Thoracic aorta (tissue), 2 donors: ENCODE data around the gene STX2. TPM values are rescaled to one million over a fixed set of nuclear protein-coding genes. Genes with fewer than 3 reads are reported as not detected.

Experiments used
- ATAC-seq: fragments of 150-250 bp; one replicate; pipeline ENCODE4 v1.8.0; 2017; ENCODE audit warnings: low read depth; ENCODE audit not compliant: insufficient number of reproducible peaks, low FRiP score
- DNase-seq: peaks from one replicate; pipeline ENCODE4 v3.0.0-alpha.2; 2020; ENCODE audit warnings: low spot score
- H3K27ac ChIP-seq, 2 donors: fragments of 200-600 bp; sonication (generic); 1 replicate in 1 of 2; 2 replicates in 1 of 2; pipeline ENCODE4 v1.5.1; 2016; ENCODE audit warnings: mild to moderate bottlenecking in 2 of 2, moderate library complexity in 2 of 2
- H3K27me3 ChIP-seq: fragments of 200-600 bp; sonication (generic); replicated peaks from 2 replicates; pipeline ENCODE4 v1.6.0; 2016; ENCODE audit warnings: mild to moderate bottlenecking; ENCODE audit not compliant: insufficient read depth
- H3K36me3 ChIP-seq: fragments of 200-600 bp; sonication (generic); one replicate; pipeline ENCODE4 v1.5.1; 2016
- H3K4me1 ChIP-seq, 2 donors: fragments of 200-600 bp; sonication (generic); 1 replicate in 1 of 2; 2 replicates in 1 of 2; pipeline versions ENCODE4 v1.5.1 to v1.6.0; 2016; ENCODE audit warnings: low read depth in 2 of 2, mild to moderate bottlenecking in 1 of 2; ENCODE audit not compliant: control insufficient read depth in 1 of 2
- H3K4me3 ChIP-seq: fragments of 200-600 bp; sonication (generic); 2 replicates; pipeline ENCODE4 v1.5.1; 2016; ENCODE audit warnings: mild to moderate bottlenecking
- H3K9me3 ChIP-seq: fragments of 200-600 bp; sonication (generic); 2 replicates; pipeline ENCODE4 v1.5.1; 2016
- CTCF ChIP-seq: fragments of 200-600 bp; sonication (generic); IDR thresholded peaks from one replicate; pipeline ENCODE4 v1.5.1; 2019; ENCODE audit warnings: antibody characterized with exemption
- total RNA-seq, 2 donors: library from RNA; depleted of rRNA; stranded (reverse); fragments of >200 nt; gene quantifications; one replicate each; pipeline versions ENCODE4 v1.1.0 to v1.2.3, GENCODE V29; 2016

The STX2 gene
- total RNA-seq, 2 donors from 2014 or later = 27.3 to 27.9 TPM

DNA sequence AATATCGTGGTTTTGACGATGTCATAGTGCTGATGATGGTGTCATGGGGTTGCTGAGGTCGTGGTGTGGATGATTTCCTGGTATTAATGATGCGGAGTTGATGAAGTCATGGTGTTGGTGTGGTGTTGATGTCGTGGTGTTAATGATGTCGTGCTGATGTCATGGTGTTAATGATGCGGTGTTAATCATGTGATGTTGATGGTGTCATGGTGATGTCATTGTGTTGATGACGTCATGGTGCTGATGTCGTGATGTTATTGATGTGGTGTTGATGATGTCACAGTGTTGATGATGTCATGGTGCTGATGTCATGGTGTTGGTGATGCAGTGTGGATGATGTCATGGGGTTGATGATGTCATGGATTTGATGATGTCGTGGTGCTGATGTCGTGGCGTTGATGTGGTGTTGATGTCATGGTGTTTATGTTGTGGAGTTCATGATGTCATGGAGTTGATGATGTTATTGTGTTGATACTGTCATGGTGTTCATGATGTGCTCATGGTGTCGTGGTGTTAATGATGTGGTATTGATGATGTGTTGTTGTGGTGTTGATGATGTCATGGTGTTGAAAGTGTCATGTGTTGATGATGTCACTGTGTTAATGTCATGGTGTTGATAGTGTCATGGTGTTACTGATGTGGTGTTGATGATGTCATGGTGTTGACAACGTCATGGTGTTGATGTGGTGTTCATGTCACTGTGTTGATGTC lies 74.4 kb downstream of the STX2 start:
- no peak for TF ChIP-seq CTCF
- no peak for ATAC-seq
- no peak overlapping the region for H3K4me3 ChIP-seq
- no peaks in the 10 kb centered on the region for H3K27me3 ChIP-seq
- H3K4me1 ChIP-seq = no peaks in the 10 kb centered on the region
- no peak overlapping the region for H3K27ac ChIP-seq
- H3K9me3 ChIP-seq = no peaks in the 10 kb centered on the region
- H3K36me3 ChIP-seq = no peaks in the 10 kb centered on the region
- DNase-seq = no peak

- Histone ChIP-seq H3K4me1 (no peaks in the 10 kb centered on the region), H3K27me3 (no peaks in the 10 kb centered on the region), H3K9me3 (no peaks in the 10 kb centered on the region), H3K36me3 (no peaks in the 10 kb centered on the region), H3K4me3 (no peak overlapping the region), H3K27ac (no peak overlapping the region)
- no peak for DNase-seq
- TF ChIP-seq CTCF = no peak
- ATAC-seq = no peak
Measured at GRCh38 chr12:130764073-130764472, 75.0 kb downstream of the STX2 start.

DNA sequence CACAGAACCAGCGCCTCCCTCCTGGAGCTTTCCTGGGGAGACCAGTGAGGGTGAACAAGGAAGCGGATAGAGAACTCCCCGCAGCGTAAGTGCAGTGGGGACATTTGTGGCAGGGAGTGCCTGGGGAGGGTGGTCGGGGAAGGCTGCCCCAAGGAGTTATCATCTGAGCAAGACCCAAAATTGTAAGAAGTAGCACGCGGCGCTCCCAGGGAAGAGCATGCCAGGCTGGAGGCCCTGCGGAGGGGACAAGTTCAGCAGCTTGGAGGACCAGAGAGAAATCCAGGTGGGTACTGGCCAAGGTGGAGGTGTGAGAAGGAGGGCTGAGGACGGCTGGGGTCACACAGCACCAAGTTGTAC lies 76.8 kb downstream of the STX2 start:
- no peak for DNase-seq
- no peak overlapping the region for H3K27ac ChIP-seq
- no peaks in the 10 kb centered on the region for H3K4me1 ChIP-seq
- no peak for TF ChIP-seq CTCF
- no peak overlapping the region for H3K4me3 ChIP-seq
- no peak for ATAC-seq
- H3K36me3 ChIP-seq = no peaks in the 10 kb centered on the region
- no peaks in the 10 kb centered on the region for H3K9me3 ChIP-seq
- H3K27me3 ChIP-seq = no peaks in the 10 kb centered on the region

GRCh38 chr12:130761537-130762318 lies 77.3 kb downstream of the STX2 start:
- H3K27ac ChIP-seq = no peak overlapping the region
- no peak overlapping the region for H3K4me3 ChIP-seq
- TF ChIP-seq CTCF = no peak
- no peaks in the 10 kb centered on the region for H3K27me3 ChIP-seq
- ATAC-seq (no peak), DNase-seq (no peak)
- no peaks in the 10 kb centered on the region for H3K9me3 ChIP-seq
- no peaks in the 10 kb centered on the region for H3K36me3 ChIP-seq
- no peaks in the 10 kb centered on the region for H3K4me1 ChIP-seq

GRCh38 chr12:130754234-130754901 lies 84.7 kb downstream of the STX2 start:
- no peak for DNase-seq
- no peaks in the 10 kb centered on the region for H3K4me1 ChIP-seq
- TF ChIP-seq CTCF = no peak
- no peak for ATAC-seq
- H3K9me3 ChIP-seq = no peaks in the 10 kb centered on the region
- H3K27ac ChIP-seq = no peak overlapping the region
- no peaks in the 10 kb centered on the region for H3K36me3 ChIP-seq
- H3K4me3 ChIP-seq = no peak overlapping the region
- H3K27me3 ChIP-seq = no peaks in the 10 kb centered on the region
